ENCODE data around the gene ZRANB1.

The ZRANB1 gene

DNA sequence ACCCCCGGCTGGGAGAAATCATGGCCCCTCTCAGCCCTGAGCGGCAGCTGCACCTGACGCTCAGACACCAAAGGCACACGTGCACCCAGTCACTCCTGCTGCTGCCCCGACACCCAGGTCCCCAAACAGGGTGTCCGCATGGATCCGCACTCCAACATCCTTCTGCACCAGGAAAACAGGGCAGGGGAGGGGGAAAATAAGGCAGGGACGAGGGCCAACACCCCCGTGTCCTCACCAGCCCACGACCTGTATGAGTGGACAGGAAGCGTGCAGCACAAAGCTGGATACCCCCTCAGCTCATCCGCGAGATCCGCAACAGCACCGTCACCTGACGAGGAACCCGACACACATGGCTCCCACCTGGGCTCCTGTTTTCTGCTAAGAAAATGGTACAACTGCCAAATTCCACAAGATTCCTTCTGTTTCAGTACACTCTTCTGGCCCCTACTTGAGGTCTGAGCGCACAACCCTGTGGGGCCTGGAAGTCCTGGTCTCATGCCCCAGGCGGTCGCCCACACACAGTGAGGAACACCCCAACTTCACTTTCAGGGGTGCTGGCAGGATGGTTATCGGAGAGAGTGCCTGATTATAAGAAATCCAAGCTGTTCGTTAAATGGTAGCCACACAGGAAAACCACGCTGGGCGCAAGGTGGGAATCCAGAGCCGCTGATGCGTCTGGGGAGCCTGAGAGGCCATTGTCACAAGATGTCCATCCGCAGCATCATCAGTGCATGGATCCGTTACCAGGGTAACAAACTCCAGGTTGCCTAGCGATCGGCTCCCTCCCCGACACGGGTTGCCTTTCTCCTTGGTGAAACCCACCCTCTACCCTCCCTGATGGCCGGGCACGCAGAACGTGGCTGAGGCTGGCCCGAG lies 63.6 kb downstream of the ZRANB1 start:
- no peak overlapping the region for H3K4me3 ChIP-seq (ENCODE audit: low read length)
- TF ChIP-seq, protein P1, sequence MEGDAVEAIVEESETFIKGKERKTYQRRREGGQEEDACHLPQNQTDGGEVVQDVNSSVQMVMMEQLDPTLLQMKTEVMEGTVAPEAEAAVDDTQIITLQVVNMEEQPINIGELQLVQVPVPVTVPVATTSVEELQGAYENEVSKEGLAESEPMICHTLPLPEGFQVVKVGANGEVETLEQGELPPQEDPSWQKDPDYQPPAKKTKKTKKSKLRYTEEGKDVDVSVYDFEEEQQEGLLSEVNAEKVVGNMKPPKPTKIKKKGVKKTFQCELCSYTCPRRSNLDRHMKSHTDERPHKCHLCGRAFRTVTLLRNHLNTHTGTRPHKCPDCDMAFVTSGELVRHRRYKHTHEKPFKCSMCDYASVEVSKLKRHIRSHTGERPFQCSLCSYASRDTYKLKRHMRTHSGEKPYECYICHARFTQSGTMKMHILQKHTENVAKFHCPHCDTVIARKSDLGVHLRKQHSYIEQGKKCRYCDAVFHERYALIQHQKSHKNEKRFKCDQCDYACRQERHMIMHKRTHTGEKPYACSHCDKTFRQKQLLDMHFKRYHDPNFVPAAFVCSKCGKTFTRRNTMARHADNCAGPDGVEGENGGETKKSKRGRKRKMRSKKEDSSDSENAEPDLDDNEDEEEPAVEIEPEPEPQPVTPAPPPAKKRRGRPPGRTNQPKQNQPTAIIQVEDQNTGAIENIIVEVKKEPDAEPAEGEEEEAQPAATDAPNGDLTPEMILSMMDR (conservative IDR thresholded peaks at IDR 0.05; ENCODE audit: low read depth, low read length): no peak
- no peak for DNase-seq (ENCODE audit: low read depth)

DNA sequence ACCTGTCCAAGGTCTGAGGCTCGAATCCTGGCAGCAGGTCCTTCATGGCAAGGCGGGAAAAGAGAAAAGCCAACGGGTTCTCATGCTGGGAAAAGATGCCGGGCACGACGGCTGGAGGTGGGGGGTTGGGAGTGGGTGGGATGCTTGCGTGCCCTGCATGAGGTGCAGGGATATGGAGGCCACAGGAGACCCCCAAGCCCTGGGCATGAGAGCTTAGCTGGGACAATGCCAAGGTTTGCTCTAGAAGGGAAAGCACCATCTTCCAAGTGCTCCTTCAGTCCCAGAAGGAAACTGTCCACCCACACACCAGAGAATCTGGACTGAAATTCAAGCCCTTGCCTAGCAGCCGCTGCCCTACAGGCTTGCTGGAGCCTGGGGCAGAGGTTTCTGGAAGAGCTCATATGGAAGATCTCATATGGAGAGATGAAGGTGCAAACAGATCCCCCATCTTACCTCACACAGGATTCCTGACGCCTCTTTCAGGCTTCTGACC lies 64.3 kb downstream of the ZRANB1 start:
- no peak for DNase-seq (ENCODE audit: low read depth)
- no peak overlapping the region for H3K4me3 ChIP-seq (ENCODE audit: low read length)
- TF ChIP-seq, protein P1 (conservative IDR thresholded peaks at IDR 0.05; ENCODE audit: low read depth, low read length): no peak

DNA sequence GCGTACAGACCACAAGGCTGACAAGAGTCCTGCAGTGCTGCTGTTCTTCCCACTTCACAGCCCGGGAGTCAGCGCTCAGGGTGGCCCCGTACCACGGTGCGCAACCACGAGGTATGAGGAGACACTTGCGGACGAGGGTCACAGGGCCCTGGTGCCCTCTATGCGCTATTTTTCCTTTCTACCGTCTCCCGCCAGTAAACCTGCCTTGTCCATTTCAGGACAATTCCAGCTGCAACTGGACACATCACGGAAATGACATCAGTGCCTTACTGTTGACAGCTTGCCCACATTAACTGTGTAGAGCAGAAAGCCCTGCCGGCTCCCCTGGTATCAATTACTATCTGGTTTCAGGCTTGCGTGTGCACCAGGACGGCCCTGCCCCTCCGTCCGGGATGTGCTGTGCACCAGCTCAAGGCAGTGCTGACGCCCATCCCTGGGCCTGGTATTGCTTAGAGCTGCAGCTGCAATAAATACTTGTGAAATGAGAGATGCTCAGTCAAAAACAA lies 65.1 kb downstream of the ZRANB1 start:
- no peak overlapping the region for H3K4me3 ChIP-seq (ENCODE audit: low read length)
- DNase-seq (ENCODE audit: low read depth): no peak
- TF ChIP-seq, protein P1 (conservative IDR thresholded peaks at IDR 0.05; ENCODE audit: low read depth, low read length): no peak

DNA sequence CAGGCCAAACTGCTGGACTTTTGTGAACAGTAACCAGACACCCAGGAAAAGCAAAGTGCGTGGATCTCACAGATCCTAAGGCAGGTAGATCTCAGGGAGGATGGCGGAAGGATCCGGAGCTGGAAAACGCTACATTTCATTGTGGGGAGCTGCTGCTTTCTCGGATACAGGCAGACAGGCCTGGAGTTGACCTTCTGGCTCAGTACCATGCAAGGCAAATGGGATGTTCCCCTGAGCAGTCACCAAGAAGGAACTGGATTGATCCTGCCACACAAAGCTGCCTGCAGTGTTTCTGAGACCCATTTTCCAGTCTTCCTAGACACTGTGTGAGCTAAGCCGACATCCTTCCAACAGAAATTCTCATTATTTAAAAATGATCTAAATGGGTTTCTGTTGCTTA lies 65.5 kb downstream of the ZRANB1 start:
- DNase-seq (ENCODE audit: low read depth): no peak
- TF ChIP-seq, protein P1 (conservative IDR thresholded peaks at IDR 0.05; ENCODE audit: low read depth, low read length): no peak
- no peak overlapping the region for H3K4me3 ChIP-seq (ENCODE audit: low read length)

DNA sequence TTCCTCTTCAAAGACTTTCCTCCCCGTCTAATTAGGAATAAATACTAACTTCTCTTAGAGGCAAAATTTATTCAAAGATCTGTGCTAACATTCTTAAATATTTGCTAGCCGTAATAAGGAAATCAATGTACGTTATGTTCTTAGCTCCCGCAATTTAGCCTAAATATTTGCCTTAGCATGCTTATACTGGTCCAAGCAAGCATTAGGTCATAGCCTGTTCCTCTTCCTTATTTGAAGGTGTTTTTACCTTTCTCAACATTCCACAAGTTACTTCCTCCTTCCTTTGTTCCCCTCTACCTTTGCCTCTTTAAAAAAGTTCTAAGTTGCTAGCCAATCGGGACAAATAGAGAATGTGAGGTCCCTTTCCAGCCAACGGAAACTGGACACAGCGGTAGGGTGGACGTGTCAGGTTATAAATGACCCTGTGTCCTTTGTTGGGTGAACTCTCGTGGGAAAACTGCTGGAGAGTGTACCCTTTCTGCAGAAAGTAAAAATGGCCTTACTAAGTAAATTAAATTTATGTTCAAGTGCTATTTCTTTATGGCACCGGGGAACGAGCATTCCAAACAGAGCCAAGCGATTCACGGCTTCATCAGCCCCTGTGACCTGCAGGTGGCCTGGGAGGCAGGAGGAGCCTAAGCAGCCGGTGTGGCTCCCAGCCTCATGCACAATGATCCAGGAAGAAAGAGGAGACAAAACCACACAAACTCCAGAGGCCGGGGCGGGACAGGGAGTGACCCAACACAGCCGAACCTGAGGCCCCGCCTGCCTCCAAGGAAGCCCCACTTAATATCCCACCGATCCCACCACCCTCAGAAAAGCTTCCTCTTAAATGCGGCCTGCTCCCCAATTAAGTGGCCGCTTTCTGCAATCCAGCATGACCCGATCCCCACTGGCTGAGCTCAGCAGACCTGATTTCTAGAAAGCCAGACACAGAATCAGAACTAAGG lies 67.0 kb downstream of the ZRANB1 start:
- DNase-seq (ENCODE audit: low read depth): no peak
- TF ChIP-seq, protein P1 (conservative IDR thresholded peaks at IDR 0.05; ENCODE audit: low read depth, low read length): peak; percentile 9
- H3K4me3 ChIP-seq (ENCODE audit: low read length): no peak overlapping the region

DNA sequence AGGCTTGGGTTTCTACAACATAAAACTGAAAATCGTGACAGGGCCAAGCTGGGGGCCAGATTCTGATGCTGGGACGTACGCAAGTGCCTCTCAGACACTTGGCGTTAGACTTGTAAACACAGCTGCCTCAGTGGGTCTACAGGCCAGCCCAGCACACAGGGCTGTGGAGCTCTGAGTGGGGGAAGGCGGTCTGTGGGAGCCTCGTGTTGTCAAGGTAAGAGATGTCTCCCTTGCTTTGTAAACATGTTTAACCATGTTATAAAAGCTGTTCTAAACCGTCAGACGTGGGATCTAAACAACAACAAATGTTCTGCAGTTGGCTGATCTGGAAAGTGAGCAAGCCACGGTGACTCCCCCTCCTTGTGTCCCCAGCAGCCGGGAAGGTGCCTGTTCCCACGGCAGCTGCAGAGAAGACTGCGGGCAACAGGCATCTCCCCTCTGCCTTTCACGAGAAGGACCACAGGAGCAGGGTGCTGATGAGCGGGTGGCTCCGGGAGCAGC lies 67.8 kb downstream of the ZRANB1 start:
- DNase-seq (ENCODE audit: low read depth): no peak
- no peak overlapping the region for H3K4me3 ChIP-seq (ENCODE audit: low read length)
- TF ChIP-seq, protein P1 (conservative IDR thresholded peaks at IDR 0.05; ENCODE audit: low read depth, low read length): no peak
